Esophagus squamous epithelium (tissue), 5 donors: Measurements from ENCODE around the gene NPHP1. TPM values are rescaled to one million over a fixed set of nuclear protein-coding genes. Genes with fewer than 3 reads are reported as not detected.
"Not testable (repeated sequence)": the region's sequence is repeated elsewhere in the genome, so short reads cannot be mapped to it uniquely, and the experiment has no call there.

ENCODE experiments used
- DNase-seq: peaks from one replicate; lab custom pipeline; 2025; lab: John Stamatoyannopoulos, UW
- H3K27ac ChIP-seq, 4 donors: fragments of 200-600 bp; sonication (generic); one replicate each; pipeline ENCODE4 v1.5.1; 2016 to 2019; ENCODE audit warnings: mild to moderate bottlenecking in 1 of 4
- H3K27me3 ChIP-seq, 4 donors: fragments of 200-600 bp; sonication (generic); 1 replicate in 3 of 4; 2 replicates in 1 of 4; pipeline versions ENCODE4 v1.5.1 to v1.6.0; 2017 to 2021; ENCODE audit warnings: antibody characterized with exemption in 1 of 4
- H3K36me3 ChIP-seq, 3 donors: fragments of 200-600 bp; sonication (generic); one replicate each; pipeline ENCODE4 v1.5.1; 2016 to 2019
- H3K4me1 ChIP-seq, 3 donors: fragments of 200-600 bp; sonication (generic); one replicate each; pipeline ENCODE4 v1.5.1; 2017 to 2019
- H3K4me3 ChIP-seq, 4 donors: fragments of 200-600 bp; sonication (generic); 1 replicate in 3 of 4; 2 replicates in 1 of 4; pipeline ENCODE4 v1.5.1; 2016 to 2019; ENCODE audit warnings: mild to moderate bottlenecking in 2 of 4, moderate library complexity in 1 of 4
- H3K9me3 ChIP-seq, 3 donors: fragments of 200-600 bp; sonication (generic); one replicate each; pipeline ENCODE4 v1.5.1; 2016 to 2019
- POLR2A ChIP-seq, 4 donors: fragments of 450-650 bp; IDR thresholded peaks; one replicate each; pipeline ENCODE4 v1.6.1; 2017; ENCODE audit warnings: antibody characterized with exemption in 4 of 4, mild to moderate bottlenecking in 4 of 4, moderate library complexity in 3 of 4
- WGBS, 2 donors: methylation state at CpG; one replicate each; pipeline ENCODE4 v1.1.5; 2018; 5-methylcytosine and 5-hydroxymethylcytosine counted together
- intact Hi-C: fragments of 100-400 bp; cut with DNase I; formaldehyde crosslinking; loops from one replicate; pipeline ENCODE4 v1.15.0; 2022
- total RNA-seq, 4 donors: library from RNA; depleted of rRNA; stranded (reverse); fragments of >200 nt; gene quantifications; one replicate each; pipeline ENCODE4 v1.1.0, GENCODE V29; 2016
- TF ChIP-seq, protein P1 (sequence below), 6 experiments: fragments of 450-650 bp in 4 of 6; fragments of 200-600 bp in 2 of 6; sonication (generic) in 2 of 6; IDR thresholded peaks; one replicate each; pipeline ENCODE4 v1.5.1; 2016 to 2019; ENCODE audit warnings: antibody characterized with exemption in 6 of 6, mild to moderate bottlenecking in 4 of 6, moderate library complexity in 4 of 6
- donor health status: DM: yes; HTN: yes; CAD: no.

The NPHP1 gene
- total RNA-seq = 1 to 10 TPM in 3 of 4 donors, under 1 TPM in 1; 0.57 to 3.8 (median 1.5) TPM

DNA sequence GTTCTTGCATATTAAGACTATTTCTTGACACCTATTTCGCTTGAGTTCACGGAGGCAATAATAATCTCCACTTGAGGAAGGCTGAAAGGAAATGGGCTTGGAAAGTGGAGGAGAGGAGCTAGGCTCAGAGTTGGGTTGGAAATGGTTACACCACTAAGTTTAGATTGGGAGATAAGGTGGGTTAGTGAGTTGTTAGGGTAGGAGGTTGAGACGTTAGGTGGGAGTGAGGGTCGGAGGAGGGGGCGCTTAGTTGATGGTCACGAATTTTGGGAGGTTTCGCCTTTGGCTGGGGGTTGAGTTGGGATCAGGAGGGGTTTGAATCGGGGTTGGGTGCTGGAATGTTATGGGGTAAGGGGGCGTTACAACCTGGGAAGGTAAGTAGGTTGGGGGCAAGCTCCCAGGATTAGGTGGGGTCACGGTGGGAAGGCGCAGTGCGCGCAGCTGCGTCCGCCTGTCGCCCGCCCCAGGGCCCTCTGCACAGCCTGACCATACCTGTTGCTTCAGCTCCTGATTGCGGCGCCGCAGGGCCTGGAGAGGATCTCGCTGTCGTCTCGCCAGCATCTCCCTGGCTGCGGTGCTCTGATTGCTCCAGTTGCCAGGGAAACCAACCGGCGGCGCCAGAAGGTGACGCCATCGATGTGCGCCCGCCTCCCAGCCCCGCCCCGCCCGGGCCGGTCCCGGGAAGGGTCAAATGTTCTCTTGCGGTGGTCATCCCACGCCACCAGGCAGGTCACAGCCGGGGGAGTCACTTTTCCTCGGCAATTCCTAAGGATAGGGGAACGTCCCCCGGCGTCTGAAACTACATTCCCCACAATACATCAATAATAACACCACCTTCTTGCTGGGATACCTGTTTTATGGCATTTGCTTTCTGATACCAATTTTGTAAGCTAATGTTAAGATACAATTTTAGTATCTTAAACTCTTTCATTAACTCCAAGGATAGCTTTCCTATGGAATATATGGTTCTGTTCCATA lies at the start of gene NPHP1:
Gene NPHP1 (minus strand): TSS at position 606 of the 978 bp plus-strand sequence. CDS start 45 bp downstream, at position 561.
- peak in 1 of 4 donors; percentile 25 for TF ChIP-seq POLR2A (IDR thresholded peaks at IDR 0.05)
- TF ChIP-seq, protein P1, sequence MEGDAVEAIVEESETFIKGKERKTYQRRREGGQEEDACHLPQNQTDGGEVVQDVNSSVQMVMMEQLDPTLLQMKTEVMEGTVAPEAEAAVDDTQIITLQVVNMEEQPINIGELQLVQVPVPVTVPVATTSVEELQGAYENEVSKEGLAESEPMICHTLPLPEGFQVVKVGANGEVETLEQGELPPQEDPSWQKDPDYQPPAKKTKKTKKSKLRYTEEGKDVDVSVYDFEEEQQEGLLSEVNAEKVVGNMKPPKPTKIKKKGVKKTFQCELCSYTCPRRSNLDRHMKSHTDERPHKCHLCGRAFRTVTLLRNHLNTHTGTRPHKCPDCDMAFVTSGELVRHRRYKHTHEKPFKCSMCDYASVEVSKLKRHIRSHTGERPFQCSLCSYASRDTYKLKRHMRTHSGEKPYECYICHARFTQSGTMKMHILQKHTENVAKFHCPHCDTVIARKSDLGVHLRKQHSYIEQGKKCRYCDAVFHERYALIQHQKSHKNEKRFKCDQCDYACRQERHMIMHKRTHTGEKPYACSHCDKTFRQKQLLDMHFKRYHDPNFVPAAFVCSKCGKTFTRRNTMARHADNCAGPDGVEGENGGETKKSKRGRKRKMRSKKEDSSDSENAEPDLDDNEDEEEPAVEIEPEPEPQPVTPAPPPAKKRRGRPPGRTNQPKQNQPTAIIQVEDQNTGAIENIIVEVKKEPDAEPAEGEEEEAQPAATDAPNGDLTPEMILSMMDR (IDR thresholded peaks at IDR 0.05) = peak in 2 of 6 experiments; percentile 13 to 14
- Histone ChIP-seq H3K4me1 (peaks cover 6 to 20% (median 7%) of the 10 kb centered on the region in 3 donors), H3K4me3 (peak within 1 kb of the TSS; percentile 36 to 73 (median 61)), H3K36me3 (peaks cover 0 to 19% (median 0%) of the 10 kb centered on the region in 3 donors), H3K27me3 (no peaks in the 10 kb centered on the region), H3K9me3 (no peaks in the 10 kb centered on the region), H3K27ac (peak within 1 kb of the TSS; percentile 70 to 81 (median 75))
- intact Hi-C loops = no loop called here
- WGBS, 2 donors = 0 to 4% methylated on average over 19 to 28 of the region's 43 CpGs
- DNase-seq = peak; percentile 18

DNA sequence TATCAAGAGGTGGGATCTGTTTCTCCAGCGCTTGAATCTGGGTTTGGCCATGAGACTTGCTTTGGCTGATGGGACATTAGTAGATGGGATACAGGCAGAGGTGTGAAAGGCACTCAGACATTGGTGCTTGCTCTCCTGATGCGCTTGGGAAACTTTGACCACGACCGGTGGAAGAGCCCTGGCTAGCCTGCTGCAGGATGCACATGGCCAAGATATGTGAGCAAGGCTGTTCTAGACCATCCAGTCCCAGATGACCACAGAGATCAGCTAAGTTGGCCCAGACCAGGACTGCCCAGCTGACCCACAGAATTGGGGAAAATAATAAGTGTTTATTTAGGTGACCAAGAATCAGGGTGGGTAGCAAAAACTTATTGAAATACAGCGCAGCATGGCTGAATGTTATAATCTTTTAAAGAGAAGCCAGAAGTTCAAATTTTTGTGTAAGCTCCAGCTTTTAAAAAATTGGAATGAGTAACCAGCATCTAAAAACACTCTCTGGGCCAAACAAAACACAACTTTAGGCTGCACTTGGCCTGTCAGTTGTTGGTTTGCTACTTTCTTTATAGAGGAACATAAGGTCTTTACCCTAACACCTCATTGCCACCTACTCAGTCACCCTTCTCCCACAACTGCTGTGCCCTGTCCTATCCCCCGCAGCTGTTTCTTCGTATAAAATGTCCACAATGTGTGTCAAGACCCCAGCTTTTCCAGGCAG lies 43.4 kb upstream of the NPHP1 start:
- H3K9me3 ChIP-seq, intact Hi-C loops, H3K27ac ChIP-seq, DNase-seq, H3K4me1 ChIP-seq, H3K4me3 ChIP-seq, H3K27me3 ChIP-seq, H3K36me3 ChIP-seq: not testable (repeated sequence)
- WGBS, 2 donors = 57 to 80% methylated on average over 1 to 3 of the region's 7 CpGs

DNA sequence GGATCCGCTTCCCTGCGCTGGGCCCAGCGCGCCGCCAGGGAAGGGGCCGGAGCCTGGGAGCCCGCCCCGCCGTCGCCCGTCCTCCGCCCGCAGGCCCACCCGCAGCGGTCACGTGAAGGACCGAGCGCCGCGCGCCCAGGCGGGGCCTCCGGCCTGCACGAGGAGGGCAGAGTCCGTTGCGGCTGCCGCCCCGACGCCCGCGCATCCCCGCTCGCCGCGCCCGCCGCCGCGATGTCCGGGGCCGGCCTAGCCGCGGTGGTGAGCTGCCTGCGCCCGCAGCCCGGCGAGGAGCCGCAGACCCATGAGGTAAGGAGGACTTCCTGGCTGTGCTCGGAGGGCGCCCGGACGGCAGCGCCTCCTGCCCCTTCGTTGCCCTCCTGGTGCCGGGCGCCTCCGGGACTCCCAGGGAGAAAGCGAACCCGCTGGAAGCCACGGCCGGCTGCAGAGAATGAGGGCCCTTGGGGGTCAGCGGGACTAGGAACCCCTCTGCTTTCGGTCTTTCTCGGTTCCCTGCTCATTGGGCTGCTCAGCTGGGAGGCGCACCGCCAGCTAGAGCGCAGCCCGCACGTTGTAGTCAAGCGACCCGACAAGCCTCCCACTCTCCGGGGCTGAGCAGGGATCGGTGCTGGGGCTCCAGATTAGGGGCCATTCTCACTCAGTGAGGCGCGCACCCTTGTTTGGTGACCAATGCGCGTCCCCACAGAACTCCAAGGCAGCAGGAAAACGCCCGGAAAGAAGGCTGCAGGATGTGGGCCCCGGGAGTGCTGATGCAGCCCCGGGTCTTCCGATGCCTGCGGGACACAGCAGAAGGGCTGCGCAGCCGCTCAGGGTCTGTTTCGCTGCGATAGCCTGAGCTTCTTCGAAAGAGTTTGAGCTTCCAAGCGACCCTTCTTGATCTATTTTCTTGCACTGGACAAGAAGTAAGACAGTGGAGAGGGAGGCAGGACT lies 40.9 kb upstream of the NPHP1 start:
- H3K27ac ChIP-seq, H3K4me1 ChIP-seq, DNase-seq, H3K36me3 ChIP-seq, H3K9me3 ChIP-seq, H3K27me3 ChIP-seq, H3K4me3 ChIP-seq, intact Hi-C loops: not testable (repeated sequence)
- no CpG with 5 or more reads among the region's 89 CpGs for WGBS, 2 donors

DNA sequence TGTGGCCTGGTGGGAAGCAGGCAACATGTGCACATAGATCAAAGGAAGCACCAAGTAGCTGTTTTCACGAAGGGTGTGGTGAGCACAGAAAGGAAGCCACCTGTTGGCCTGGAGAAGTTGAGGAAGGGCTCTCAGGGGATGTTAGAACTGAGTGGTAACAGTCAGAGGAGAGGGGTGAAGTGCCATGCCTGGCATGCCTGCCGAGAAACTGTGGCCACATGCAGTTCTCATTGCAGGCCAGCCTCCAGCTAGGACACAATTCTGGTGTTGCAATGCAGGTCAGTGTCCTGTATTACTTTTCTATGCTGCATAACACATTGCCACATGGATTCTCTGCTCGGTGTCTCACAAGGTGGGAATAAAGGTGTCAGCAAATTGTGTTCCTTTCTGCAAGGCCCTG lies 38.5 kb upstream of the NPHP1 start:
- DNase-seq, H3K27ac ChIP-seq, H3K27me3 ChIP-seq, intact Hi-C loops, H3K36me3 ChIP-seq, H3K4me1 ChIP-seq, H3K4me3 ChIP-seq, H3K9me3 ChIP-seq: not testable (repeated sequence)
- no CpG with 5 or more reads among the region's 3 CpGs for WGBS, 2 donors

DNA sequence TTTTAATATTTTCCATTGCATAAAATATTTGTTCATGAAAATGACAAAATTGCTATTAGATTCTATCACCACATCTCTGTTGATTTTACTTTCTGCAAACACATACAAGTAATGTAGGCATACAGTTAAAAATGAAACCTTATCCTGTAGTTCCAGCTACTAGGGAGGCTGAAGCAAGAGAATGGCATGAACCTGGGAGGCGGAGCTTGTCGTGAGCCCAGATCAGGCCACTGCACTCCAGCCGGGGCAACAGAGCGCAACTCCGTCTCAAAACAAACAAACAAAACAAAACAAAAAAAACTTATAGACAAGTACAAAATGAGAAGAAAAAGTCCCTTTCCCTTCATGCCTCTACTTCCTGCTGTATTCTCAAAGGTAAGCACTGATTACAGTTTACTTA lies 29.7 kb upstream of the NPHP1 start:
- DNase-seq, H3K27me3 ChIP-seq, H3K36me3 ChIP-seq, H3K4me1 ChIP-seq, H3K4me3 ChIP-seq, H3K9me3 ChIP-seq, intact Hi-C loops, H3K27ac ChIP-seq: not testable (repeated sequence)
- WGBS, 2 donors = 20 to 50% methylated on average over 2 of the region's 5 CpGs

DNA sequence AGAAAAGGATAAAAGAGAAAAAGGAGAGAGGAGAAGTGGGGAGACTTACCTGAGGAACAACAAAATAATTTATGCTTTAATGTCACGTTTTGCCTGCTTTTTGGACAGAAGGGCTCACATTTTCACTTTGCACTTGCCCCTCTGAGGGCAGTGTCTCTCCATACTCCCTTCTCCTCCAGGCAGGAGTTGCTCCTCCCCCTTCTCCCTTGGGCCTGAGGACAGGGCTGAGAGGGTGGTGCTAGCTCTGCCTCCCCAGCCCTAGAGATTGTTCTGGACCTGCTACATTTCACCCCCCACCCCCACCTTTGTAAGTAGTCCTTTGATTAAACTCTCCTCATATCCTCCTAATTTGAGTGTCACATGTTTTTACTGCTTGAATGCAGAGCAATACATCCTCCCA lies 25.1 kb upstream of the NPHP1 start:
- H3K27ac ChIP-seq, intact Hi-C loops, H3K4me1 ChIP-seq, H3K36me3 ChIP-seq, H3K9me3 ChIP-seq, DNase-seq, H3K4me3 ChIP-seq: not testable (repeated sequence)
- no CpG with 5 or more reads among the region's 1 CpG for WGBS, 2 donors
- peaks cover 0 to 15% (median 0%) of the 10 kb centered on the region in 4 donors for H3K27me3 ChIP-seq

DNA sequence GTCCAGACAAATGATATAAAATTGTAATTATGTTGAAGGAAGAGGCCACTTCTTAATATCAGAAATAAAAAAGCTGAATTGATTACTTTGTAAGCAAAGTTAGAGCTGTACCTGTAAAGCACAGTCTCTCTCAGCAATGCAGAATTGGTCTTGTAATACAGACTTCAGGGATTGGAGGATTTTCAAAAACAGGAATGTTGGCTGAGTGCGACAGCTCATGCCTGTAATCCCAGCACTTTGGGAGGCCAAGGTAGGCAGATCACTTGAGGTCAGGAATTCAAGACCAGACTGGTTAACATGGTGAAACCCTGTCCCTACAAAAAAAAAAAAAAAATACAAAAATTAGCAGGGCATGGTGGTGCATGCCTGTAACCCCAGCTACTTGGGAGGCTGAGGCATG lies 17.8 kb upstream of the NPHP1 start:
- WGBS, 2 donors = 38 to 50% methylated on average over 1 of the region's 1 CpG
- H3K27me3 ChIP-seq = peaks cover 0 to 16% (median 0%) of the 10 kb centered on the region in 4 donors
- DNase-seq, H3K4me3 ChIP-seq, H3K9me3 ChIP-seq, intact Hi-C loops, H3K36me3 ChIP-seq, H3K27ac ChIP-seq: not testable (repeated sequence)
- H3K4me1 ChIP-seq = peaks cover 0 to 17% (median 6%) of the 10 kb centered on the region in 3 donors
